Activated CD4-positive, alpha-beta T cell treated with anti-CD3 and anti-CD28 coated beads, Interleukin-2, amount 10 ng/mL, durations not matched to agents 7 days and 5 days (primary cell): ENCODE results near the gene ANKRD39. TPM values are rescaled to one million over a fixed set of nuclear protein-coding genes. Genes with fewer than 3 reads are reported as not detected.
"Not testable (repeated sequence)": the region's sequence is repeated elsewhere in the genome, so short reads cannot be mapped to it uniquely, and the experiment has no call there.

Experiments
- CTCF ChIA-PET: fragments of 350-600 bp; sonication (Branson Sonifier 250); formaldehyde crosslinking; loops from one replicate; lab custom pipeline; 2021; ENCODE audit warnings: antibody characterized with exemption; lab: Charles Lee
- POLR2A ChIA-PET: fragments of 350-600 bp; sonication (Branson Sonifier 250); formaldehyde crosslinking; loops from one replicate; lab custom pipeline; 2021; ENCODE audit warnings: antibody characterized with exemption; lab: Charles Lee
- DNase-seq: peaks from one replicate; pipeline ENCODE4 v3.0.0-alpha.2; 2020
- H3K27ac Mint-ChIP-seq: one replicate; pipeline ENCODE4 v1.8.0; 2021; ENCODE audit warnings: mild to moderate bottlenecking, moderate library complexity, mixed read lengths
- H3K27me3 Mint-ChIP-seq: one replicate; pipeline ENCODE4 v1.8.0; 2021; ENCODE audit warnings: mixed read lengths
- H3K36me3 Mint-ChIP-seq: one replicate; pipeline ENCODE4 v1.8.0; 2021; ENCODE audit warnings: low read depth, mixed read lengths
- H3K4me1 Mint-ChIP-seq: one replicate; pipeline ENCODE4 v1.8.0; 2021; ENCODE audit warnings: mixed read lengths
- H3K4me3 Mint-ChIP-seq: one replicate; pipeline ENCODE4 v1.8.0; 2021; ENCODE audit warnings: mild to moderate bottlenecking, moderate library complexity, mixed read lengths
- H3K9me3 Mint-ChIP-seq: one replicate; pipeline ENCODE4 v1.8.0; 2021; ENCODE audit warnings: mixed read lengths
- total RNA-seq, 2 experiments: library from RNA; stranded (reverse); gene quantifications; one replicate each; pipeline ENCODE4 v1.2.3, GENCODE V29; 2021

The ANKRD39 gene
- total RNA-seq, 2 experiments from 2014 or later = 32.8 to 35.8 TPM

DNA sequence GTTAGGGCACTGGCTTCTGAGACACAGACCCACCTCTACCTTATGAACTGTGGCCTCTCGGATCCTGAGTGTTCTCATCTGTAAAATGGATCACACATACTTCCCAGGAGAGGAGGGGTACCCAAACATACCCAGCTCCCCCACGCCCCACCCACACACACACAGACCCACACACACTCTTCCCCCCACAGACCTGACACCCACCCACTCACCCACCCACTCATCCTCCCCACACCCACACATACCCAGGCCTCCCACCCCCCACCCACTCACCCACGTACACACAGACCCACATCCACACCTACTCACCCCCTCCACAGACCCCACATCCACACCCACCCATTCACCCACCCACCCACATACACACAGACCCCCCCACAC lies 36.3 kb upstream of the ANKRD39 start:
- Mint-ChIP-seq H3K9me3 (no peaks in the 10 kb centered on the region), H3K27ac (no peak overlapping the region), H3K4me3 (no peak overlapping the region), H3K4me1 (peaks cover 60% of the 10 kb centered on the region), H3K27me3 (no peaks in the 10 kb centered on the region), H3K36me3 (no peaks in the 10 kb centered on the region)
- POLR2A ChIA-PET = no interaction called here
- CTCF ChIA-PET = no interaction called here
- no peak for DNase-seq

- ChIA-PET POLR2A (no interaction called here), CTCF (interaction anchor here (1.5 to 1.8 kb wide), 2 partner anchors 27 to 35 kb away, joined by 3 to 5 read pairs; partner anchors contain the start of gene ANKRD39)
- no peaks in the 10 kb centered on the region for H3K9me3 Mint-ChIP-seq
- peaks cover 63% of the 10 kb centered on the region for H3K4me1 Mint-ChIP-seq
- no peaks in the 10 kb centered on the region for H3K27me3 Mint-ChIP-seq
- H3K36me3 Mint-ChIP-seq = no peaks in the 10 kb centered on the region
- H3K27ac Mint-ChIP-seq = peak overlapping the region; percentile 56
- no peak overlapping the region for H3K4me3 Mint-ChIP-seq
- DNase-seq = no peak
Observed at GRCh38 chr2:96893289-96894150, 35.7 kb upstream of the ANKRD39 start.

DNA sequence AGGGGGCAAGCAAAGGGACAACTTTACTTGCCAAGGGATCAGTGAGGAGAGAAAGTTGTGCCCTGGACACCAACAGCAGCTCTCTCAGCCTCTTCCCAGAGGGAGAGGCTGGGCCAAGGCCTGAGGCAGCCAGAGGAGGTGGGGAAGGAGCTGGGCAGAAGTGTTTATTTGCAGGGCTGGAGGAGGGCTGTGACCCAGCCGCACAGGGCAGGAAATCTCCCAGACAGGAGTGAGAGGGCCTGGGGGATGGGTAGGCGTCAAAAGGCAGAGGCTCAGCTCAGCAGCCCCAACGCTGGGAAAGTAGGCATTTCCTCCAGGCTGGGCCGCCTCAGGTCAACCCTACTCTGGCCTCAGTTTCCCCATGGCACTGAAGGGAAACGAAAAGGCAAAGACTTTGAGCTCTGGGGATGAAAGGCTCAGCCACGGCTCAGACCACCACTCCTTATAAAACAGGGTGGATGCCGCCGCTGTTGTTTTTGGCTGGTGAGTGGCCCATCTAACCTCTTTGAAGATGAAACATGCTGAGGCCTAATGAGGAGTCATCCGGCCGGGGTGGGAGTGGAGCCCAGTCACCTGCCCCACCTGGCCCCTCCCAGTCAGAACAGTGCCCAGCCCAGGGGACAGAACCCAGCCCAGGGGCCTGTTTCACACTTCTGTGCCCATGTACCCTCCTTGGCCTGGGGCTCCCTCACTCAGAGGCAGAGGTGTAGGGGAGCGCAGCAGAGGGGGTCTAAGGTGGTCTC lies 33.9 kb upstream of the ANKRD39 start:
- peak; percentile 37 for DNase-seq
- ChIA-PET CTCF (interaction anchor here (0.5 to 2.4 kb wide), 9 partner anchors 9 to 55 kb away, joined by 3 to 7 read pairs (median 5); partner anchors contain the start of gene ANKRD39), POLR2A (no interaction called here)
- H3K27ac Mint-ChIP-seq = peak overlapping the region; percentile 86
- no peaks in the 10 kb centered on the region for H3K27me3 Mint-ChIP-seq
- H3K9me3 Mint-ChIP-seq = no peaks in the 10 kb centered on the region
- no peak overlapping the region for H3K4me3 Mint-ChIP-seq
- peaks cover 65% of the 10 kb centered on the region for H3K4me1 Mint-ChIP-seq
- no peaks in the 10 kb centered on the region for H3K36me3 Mint-ChIP-seq

DNA sequence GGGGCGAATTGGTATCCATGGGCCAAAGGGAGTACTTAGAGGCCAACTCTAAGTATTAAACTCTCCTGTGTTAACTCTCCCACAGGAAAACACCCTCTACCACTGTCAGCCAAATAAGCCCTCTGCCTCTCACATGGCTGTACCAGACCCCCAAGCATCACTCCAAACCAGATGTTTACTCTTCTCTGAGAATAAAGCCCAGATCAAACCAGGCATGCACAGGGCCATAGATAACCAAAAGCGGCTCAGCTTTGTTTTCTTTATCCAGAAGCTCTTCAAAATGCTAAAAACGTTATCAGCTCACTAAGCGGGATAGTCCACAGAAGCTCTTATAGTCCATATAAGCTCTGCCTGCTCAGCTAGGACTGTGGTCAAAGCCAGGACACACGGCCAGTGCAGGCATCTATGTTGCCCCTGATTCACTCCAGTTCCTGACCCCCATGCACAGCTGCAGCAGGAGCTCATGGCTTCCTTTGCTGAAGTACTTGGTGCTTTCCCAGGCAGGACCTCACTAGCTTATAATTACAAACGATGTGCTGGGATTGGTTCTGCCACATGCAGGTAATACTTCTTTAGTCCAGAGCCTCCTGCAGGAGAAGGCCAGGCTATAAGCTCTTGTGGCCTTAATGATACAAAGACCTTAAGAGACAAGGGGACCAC lies 33.0 kb upstream of the ANKRD39 start:
- H3K4me3 Mint-ChIP-seq = no peak overlapping the region
- peak overlapping the region; percentile 86 for H3K27ac Mint-ChIP-seq
- no peaks in the 10 kb centered on the region for H3K27me3 Mint-ChIP-seq
- no peak for DNase-seq
- H3K9me3 Mint-ChIP-seq = no peaks in the 10 kb centered on the region
- CTCF ChIA-PET = interaction anchor here (0.5 to 2.4 kb wide), 7 partner anchors 9 to 56 kb away, joined by 3 to 7 read pairs (median 6); partner anchors contain the start of gene ANKRD39
- H3K4me1 Mint-ChIP-seq = peaks cover 58% of the 10 kb centered on the region
- POLR2A ChIA-PET = no interaction called here
- H3K36me3 Mint-ChIP-seq = no peaks in the 10 kb centered on the region

- DNase-seq = no peak
- H3K4me1 Mint-ChIP-seq = peaks cover 53% of the 10 kb centered on the region
- H3K27ac Mint-ChIP-seq = no peak overlapping the region
- no peaks in the 10 kb centered on the region for H3K36me3 Mint-ChIP-seq
- no peaks in the 10 kb centered on the region for H3K27me3 Mint-ChIP-seq
- ChIA-PET CTCF (interaction anchor here (0.8 to 2.4 kb wide), 3 partner anchors 22 to 60 kb away, joined by 3 to 7 read pairs (median 7); no protein-coding TSS in a partner anchor), POLR2A (no interaction called here)
- no peaks in the 10 kb centered on the region for H3K9me3 Mint-ChIP-seq
- no peak overlapping the region for H3K4me3 Mint-ChIP-seq
Observed at GRCh38 chr2:96890252-96890651, 32.4 kb upstream of the ANKRD39 start.

DNA sequence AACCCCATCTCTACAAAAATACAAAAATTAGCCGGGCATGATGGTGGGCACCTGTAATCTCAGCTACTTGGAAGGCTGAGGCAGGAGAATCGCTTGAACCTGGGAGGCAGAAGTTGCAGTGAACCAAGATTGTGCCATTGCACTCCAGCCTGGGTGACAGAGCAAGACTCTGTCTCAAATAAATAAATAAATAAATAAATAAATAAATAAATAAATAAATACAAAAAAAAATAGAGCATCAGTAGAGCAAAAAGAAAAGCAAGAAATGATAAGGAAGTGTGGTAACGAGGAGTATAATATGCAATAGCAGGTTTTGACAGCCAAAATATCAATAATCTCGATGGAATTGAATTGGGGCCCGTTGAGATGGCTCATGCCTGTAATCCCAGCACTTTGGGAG lies 31.7 kb upstream of the ANKRD39 start:
- peaks cover 48% of the 10 kb centered on the region for H3K4me1 Mint-ChIP-seq
- DNase-seq, H3K36me3 Mint-ChIP-seq, H3K9me3 Mint-ChIP-seq, H3K27me3 Mint-ChIP-seq, POLR2A ChIA-PET, H3K4me3 Mint-ChIP-seq, H3K27ac Mint-ChIP-seq: not testable (repeated sequence)
- CTCF ChIA-PET = interaction anchor here (0.8 to 1.2 kb wide), 2 partner anchors 21 to 61 kb away, joined by 3 read pairs; no protein-coding TSS in a partner anchor

DNA sequence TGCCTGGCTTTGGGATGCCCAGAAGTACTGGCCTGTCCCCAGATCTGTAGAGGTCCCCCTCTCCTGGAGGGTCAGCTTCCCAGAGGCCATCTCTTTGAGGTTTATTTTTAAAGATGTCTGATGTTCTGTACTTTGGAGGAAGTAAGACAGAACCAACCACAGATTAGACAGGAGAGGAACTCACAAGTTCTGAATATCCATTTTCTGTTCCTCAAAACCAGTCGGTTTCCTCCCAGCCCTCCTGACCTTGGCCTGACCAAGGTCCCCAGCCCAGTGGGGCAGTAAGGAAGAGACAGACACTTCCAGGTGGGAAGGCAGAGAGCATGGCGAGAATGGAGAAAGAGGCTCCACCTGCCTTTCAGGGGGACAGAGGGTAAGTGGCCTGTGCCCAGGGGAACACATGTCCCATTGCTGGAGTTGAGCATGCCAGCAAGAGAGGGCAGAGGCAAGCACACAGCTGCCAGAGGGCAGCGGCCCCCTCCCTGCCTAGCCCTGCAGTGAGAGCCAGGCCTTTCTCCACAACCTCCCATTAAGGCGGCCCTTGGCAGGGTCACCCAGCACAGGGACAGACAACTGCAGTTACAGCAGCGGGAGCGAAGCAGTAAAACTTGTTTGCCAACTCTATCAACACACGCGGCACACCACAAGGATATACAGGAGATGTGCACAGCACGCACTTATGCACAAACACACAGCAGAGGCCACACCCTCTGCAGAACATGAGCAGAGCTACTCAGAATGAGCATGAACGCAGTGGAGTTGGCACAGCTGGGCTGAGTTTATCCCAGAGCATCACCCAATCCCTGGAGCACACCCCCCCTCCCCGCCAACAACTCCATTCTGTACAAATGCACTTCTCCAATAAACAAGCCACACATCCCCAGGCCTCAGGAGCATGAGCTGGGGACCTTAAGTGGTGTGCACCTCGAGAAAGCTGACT lies 30.5 kb upstream of the ANKRD39 start:
- no peaks in the 10 kb centered on the region for H3K36me3 Mint-ChIP-seq
- H3K27ac Mint-ChIP-seq = peak overlapping the region; percentile 86
- peaks cover 47% of the 10 kb centered on the region for H3K4me1 Mint-ChIP-seq
- H3K9me3 Mint-ChIP-seq = no peaks in the 10 kb centered on the region
- ChIA-PET POLR2A (no interaction called here), CTCF (interaction anchor here (0.8 to 1.1 kb wide), 3 partner anchors 9 to 21 kb away, joined by 3 read pairs; no protein-coding TSS in a partner anchor)
- peak; percentile 32 for DNase-seq
- H3K4me3 Mint-ChIP-seq = no peak overlapping the region
- H3K27me3 Mint-ChIP-seq = no peaks in the 10 kb centered on the region

- no peaks in the 10 kb centered on the region for H3K27me3 Mint-ChIP-seq
- H3K4me1 Mint-ChIP-seq = peaks cover 41% of the 10 kb centered on the region
- H3K27ac Mint-ChIP-seq = peak overlapping the region; percentile 47
- ChIA-PET POLR2A (no interaction called here), CTCF (interaction anchor here (1.0 to 1.1 kb wide), 2 partner anchors 13 to 21 kb away, joined by 3 read pairs; no protein-coding TSS in a partner anchor)
- H3K9me3 Mint-ChIP-seq = no peaks in the 10 kb centered on the region
- no peak for DNase-seq
- H3K4me3 Mint-ChIP-seq = no peak overlapping the region
- no peaks in the 10 kb centered on the region for H3K36me3 Mint-ChIP-seq
Observed at GRCh38 chr2:96887493-96888012, 29.7 kb upstream of the ANKRD39 start.

GRCh38 chr2:96885432-96886347 lies 27.9 kb upstream of the ANKRD39 start:
- ChIA-PET POLR2A (no interaction called here), CTCF (interaction anchor here (0.8 kb wide), 1 partner anchor 36 kb away, joined by 4 read pairs; no protein-coding TSS in a partner anchor)
- H3K27me3 Mint-ChIP-seq = no peaks in the 10 kb centered on the region
- peaks cover 22% of the 10 kb centered on the region for H3K4me1 Mint-ChIP-seq
- no peak overlapping the region for H3K27ac Mint-ChIP-seq
- no peaks in the 10 kb centered on the region for H3K36me3 Mint-ChIP-seq
- H3K9me3 Mint-ChIP-seq = no peaks in the 10 kb centered on the region
- no peak overlapping the region for H3K4me3 Mint-ChIP-seq
- DNase-seq = no peak

- H3K27ac Mint-ChIP-seq = peak overlapping the region; percentile 6
- no peaks in the 10 kb centered on the region for H3K9me3 Mint-ChIP-seq
- H3K36me3 Mint-ChIP-seq = no peaks in the 10 kb centered on the region
- H3K27me3 Mint-ChIP-seq = no peaks in the 10 kb centered on the region
- CTCF ChIA-PET = no interaction called here
- POLR2A ChIA-PET = no interaction called here
- H3K4me3 Mint-ChIP-seq = no peak overlapping the region
- peaks cover 20% of the 10 kb centered on the region for H3K4me1 Mint-ChIP-seq
- DNase-seq = no peak
Observed at GRCh38 chr2:96884299-96885094, 26.7 kb upstream of the ANKRD39 start.
